Kidney (tissue), 14 donors: ENCODE data around the gene ZNF653. TPM values are rescaled to one million over a fixed set of nuclear protein-coding genes. Genes with fewer than 3 reads are reported as not detected.

Source experiments
- DNase-seq, 5 donors: peaks; one replicate each; pipeline ENCODE4 v3.0.0-alpha.2; 2013 to 2020
- FAIRE-seq: peaks from 2 replicates; lab custom pipeline; 2012; peaks lifted over from hg19 to GRCh38; lab: Jason Lieb, UNC
- H3K27ac ChIP-seq, 2 donors: one replicate each; pipeline ENCODE4 v1.7.0; 2013; ENCODE audit warnings: low read depth in 2 of 2, low read length in 2 of 2, inconsistent platforms in 1 of 2
- H3K27me3 ChIP-seq: one replicate; pipeline ENCODE4 v1.7.1; 2013; ENCODE audit warnings: low read length, inconsistent platforms; ENCODE audit not compliant: control insufficient read depth, insufficient read depth
- H3K36me3 ChIP-seq, 3 donors: one replicate each; pipeline versions ENCODE4 v1.7.0 to v1.7.1; 2013; ENCODE audit warnings: low read length in 3 of 3, control low read depth in 1 of 3, inconsistent platforms in 1 of 3; ENCODE audit not compliant: insufficient read depth in 3 of 3, control insufficient read depth in 2 of 3
- H3K4me1 ChIP-seq, 3 donors: one replicate each; pipeline versions ENCODE4 v1.7.0 to v1.7.1; 2013; ENCODE audit warnings: low read length in 3 of 3, inconsistent platforms in 1 of 3, low read depth in 1 of 3; ENCODE audit not compliant: control insufficient read depth in 2 of 3, insufficient read depth in 2 of 3
- H3K4me3 ChIP-seq, 3 donors: one replicate each; pipeline versions ENCODE4 v1.7.0 to v1.8.1; 2013; ENCODE audit warnings: low read length in 3 of 3, control low read depth in 1 of 3, inconsistent platforms in 1 of 3
- H3K9ac ChIP-seq, 3 donors: one replicate each; pipeline versions ENCODE4 v1.7.0 to v1.7.1; 2013; ENCODE audit warnings: low read length in 3 of 3, control low read depth in 1 of 3, inconsistent platforms in 1 of 3
- H3K9me3 ChIP-seq, 3 donors: one replicate each; pipeline versions ENCODE4 v1.7.0 to v1.7.1; 2013; ENCODE audit warnings: low read length in 3 of 3, control low read depth in 1 of 3, inconsistent platforms in 1 of 3; ENCODE audit not compliant: control insufficient read depth in 2 of 3, insufficient read depth in 1 of 3
- CTCF ChIP-seq: IDR thresholded peaks from 3 replicates; pipeline ENCODE4 v1.5.1; 2012; ENCODE audit warnings: mild to moderate bottlenecking, moderate library complexity, borderline replicate concordance; ENCODE audit not compliant: insufficient read depth; ENCODE audit errors: extremely low read depth
- intact Hi-C: fragments of 100-400 bp; cut with DNase I; formaldehyde crosslinking; loops from one replicate; pipeline ENCODE4 v1.11.1; 2022
- polyA plus RNA-seq: library from polyadenylated mRNA; stranded (reverse); fragments of 350-450 nt; fragmentation: Illumina TruSeq; extraction: RNeasy Lipid Tissue Mini Kit (QIAGEN cat#74804); gene quantifications from one replicate; pipeline ENCODE4 v1.2.3, GENCODE V29; 2014; ENCODE audit warnings: low read depth, low replicate concordance; ENCODE audit not compliant: insufficient read depth
- total RNA-seq: library from RNA; stranded (reverse); fragmentation: NEBNext Ultra II Directional; extraction: Animal tissue kit (Norgen Biotek cat#: 25700); gene quantifications from one replicate; pipeline ENCODE4 v1.2.1, GENCODE V29; 2021
- donor health status: control.
- donor health status: control.
- donor health status: control.
- donor health status: control.
- donor health status: control.
- donor health status: DM: yes; HTN: yes; CAD: no.
- donor health status: Normal renal cell carcinoma (clear cell type).

The ZNF653 gene
- total and polyA plus RNA-seq, 2 donors from 2014 or later: 10.8 to 11.5 TPM

- DNase-seq (no peak), FAIRE-seq (no peak)
- no peak overlapping the region for H3K9ac ChIP-seq
- no peak overlapping the region for H3K27ac ChIP-seq
- H3K27me3 ChIP-seq: no peaks in the 10 kb centered on the region
- H3K4me1 ChIP-seq: no peaks in the 10 kb centered on the region
- TF ChIP-seq CTCF: no peak
- intact Hi-C loops: no loop called here
- no peaks in the 10 kb centered on the region for H3K9me3 ChIP-seq
- H3K4me3 ChIP-seq: no peak overlapping the region
- H3K36me3 ChIP-seq: peaks cover 0 to 23% (median 10%) of the 10 kb centered on the region in 3 donors
Observed at GRCh38 chr19:11513946-11514345, 8.3 kb upstream of the ZNF653 start.

GRCh38 chr19:11510444-11510843, 4.8 kb upstream of the ZNF653 start:
- TF ChIP-seq CTCF: no peak

GRCh38 chr19:11507370-11508078, 1.9 kb upstream of the ZNF653 start:
- intact Hi-C loops: no loop called here
- TF ChIP-seq CTCF: no peak
- Histone ChIP-seq H3K4me3 (no peak overlapping the region), H3K9me3 (no peaks in the 10 kb centered on the region), H3K27ac (no peak overlapping the region), H3K36me3 (peaks cover 0 to 9% (median 5%) of the 10 kb centered on the region in 3 donors), H3K9ac (no peak overlapping the region), H3K4me1 (peaks cover 0 to 9% (median 0%) of the 10 kb centered on the region in 3 donors), H3K27me3 (no peaks in the 10 kb centered on the region)
- no peak for FAIRE-seq
- no peak for DNase-seq

More at GRCh38 chr19:11510444-11510843, 4.8 kb upstream of the ZNF653 start:
- no peaks in the 10 kb centered on the region for H3K27me3 ChIP-seq
- H3K36me3 ChIP-seq: peaks cover 0 to 14% (median 10%) of the 10 kb centered on the region in 3 donors
- H3K9me3 ChIP-seq: no peaks in the 10 kb centered on the region
- no peak overlapping the region for H3K4me3 ChIP-seq
- intact Hi-C loops: no loop called here
- H3K9ac ChIP-seq: no peak overlapping the region
- peaks cover 0 to 5% (median 0%) of the 10 kb centered on the region in 3 donors for H3K4me1 ChIP-seq
- H3K27ac ChIP-seq: no peak overlapping the region
- FAIRE-seq: no peak
- no peak for DNase-seq
